Superior temporal gyrus (tissue), 1 donor: Measurements from ENCODE around the gene KRT83.
A peak's percentile ranks its signal among the peaks of the same experiment; 100 is the strongest.
"Not testable (repeated sequence)": the region's sequence is repeated elsewhere in the genome, so short reads cannot be mapped to it uniquely, and the experiment has no call there.

Experiments used
- DNase-seq: peaks from one replicate; pipeline ENCODE4 v3.0.0-alpha.2; 2016; ENCODE audit errors: extremely low spot score

Gene KRT83

GRCh38 chr12:52353766-52354165 lies 32.6 kb upstream of the KRT83 start:
- no peak for DNase-seq

GRCh38 chr12:52352951-52353350 lies 31.8 kb upstream of the KRT83 start:
- DNase-seq = no peak

DNA sequence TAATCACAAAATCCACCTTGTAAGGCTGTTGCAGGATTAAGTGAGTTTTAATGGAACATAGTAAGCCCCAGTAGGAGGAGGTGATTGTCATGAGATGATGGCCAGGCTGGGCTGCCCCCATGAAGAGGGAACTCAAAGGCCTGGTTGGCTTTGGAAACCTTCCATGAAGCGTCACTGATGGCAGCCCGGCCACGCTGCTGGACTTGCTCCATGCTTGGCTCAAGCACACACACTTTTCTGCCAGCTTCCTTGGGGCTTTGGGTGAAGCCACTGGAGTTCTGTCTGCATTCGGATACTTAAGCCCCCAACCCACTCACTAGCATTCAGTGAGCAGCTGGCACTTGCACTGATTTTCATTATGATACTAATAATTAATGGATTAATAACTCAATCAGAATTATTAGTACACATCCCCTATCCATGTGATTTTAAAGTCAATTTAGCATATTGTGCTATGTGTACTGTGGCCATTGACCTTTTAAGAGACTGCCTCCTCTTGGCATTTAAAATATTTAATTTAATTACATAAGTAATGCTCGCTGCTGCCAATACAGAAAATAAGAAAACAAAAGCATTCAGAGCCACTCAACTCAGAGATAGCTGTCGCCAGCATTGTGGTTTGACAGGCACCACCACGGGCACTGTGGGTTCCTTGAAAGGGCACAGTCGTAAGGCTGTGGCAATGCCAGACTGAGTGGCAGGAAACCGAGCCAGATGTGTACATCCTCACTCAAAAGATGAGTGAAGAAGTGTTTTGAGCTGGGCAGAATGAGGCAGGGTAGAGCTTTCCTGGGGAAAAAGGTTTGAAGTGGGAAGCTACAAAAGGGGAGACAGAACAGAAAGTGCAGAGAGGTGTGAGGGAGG lies 30.2 kb upstream of the KRT83 start:
- peak; percentile 43 for DNase-seq

DNA sequence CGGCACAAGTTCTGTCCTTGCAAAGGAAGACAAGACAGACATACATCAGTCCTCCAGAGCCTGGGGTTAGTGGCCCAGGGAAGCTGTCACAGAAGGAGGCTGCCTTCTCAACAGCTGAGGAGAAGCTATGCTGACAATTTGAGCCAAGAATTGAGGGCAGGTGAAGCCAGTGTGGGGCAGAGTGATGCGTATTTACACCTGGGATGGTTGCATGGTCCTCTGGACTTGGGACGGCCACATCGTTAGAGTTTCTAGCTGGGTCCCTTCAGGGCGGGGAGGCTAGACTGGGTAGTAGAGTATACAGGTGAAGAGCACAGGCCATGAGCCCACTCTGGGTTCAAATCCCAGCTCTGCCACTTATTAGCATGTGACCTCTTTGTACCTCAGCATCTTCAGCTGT lies 29.6 kb upstream of the KRT83 start:
- no peak for DNase-seq

GRCh38 chr12:52350021-52350620 lies 28.9 kb upstream of the KRT83 start:
- DNase-seq = no peak

DNA sequence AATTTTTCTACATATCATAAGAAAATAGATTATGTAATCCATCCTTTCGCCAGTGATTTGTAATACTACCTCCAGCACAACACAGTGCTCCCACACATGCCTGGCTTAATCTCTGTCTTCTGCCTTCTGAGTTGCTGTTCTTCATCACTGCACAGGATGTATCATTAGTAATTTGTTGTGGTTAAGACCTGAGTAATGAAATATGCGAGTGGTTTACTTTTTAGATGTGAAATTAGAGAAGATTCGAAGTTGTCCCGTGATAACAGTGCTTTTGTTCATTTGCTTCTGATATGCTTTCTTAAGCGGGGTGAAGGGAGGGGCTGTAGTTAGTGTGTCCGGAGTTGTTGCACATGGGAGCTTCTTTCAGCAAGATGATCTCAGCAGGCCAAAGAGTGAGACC lies 28.0 kb upstream of the KRT83 start:
- DNase-seq = no peak

DNA sequence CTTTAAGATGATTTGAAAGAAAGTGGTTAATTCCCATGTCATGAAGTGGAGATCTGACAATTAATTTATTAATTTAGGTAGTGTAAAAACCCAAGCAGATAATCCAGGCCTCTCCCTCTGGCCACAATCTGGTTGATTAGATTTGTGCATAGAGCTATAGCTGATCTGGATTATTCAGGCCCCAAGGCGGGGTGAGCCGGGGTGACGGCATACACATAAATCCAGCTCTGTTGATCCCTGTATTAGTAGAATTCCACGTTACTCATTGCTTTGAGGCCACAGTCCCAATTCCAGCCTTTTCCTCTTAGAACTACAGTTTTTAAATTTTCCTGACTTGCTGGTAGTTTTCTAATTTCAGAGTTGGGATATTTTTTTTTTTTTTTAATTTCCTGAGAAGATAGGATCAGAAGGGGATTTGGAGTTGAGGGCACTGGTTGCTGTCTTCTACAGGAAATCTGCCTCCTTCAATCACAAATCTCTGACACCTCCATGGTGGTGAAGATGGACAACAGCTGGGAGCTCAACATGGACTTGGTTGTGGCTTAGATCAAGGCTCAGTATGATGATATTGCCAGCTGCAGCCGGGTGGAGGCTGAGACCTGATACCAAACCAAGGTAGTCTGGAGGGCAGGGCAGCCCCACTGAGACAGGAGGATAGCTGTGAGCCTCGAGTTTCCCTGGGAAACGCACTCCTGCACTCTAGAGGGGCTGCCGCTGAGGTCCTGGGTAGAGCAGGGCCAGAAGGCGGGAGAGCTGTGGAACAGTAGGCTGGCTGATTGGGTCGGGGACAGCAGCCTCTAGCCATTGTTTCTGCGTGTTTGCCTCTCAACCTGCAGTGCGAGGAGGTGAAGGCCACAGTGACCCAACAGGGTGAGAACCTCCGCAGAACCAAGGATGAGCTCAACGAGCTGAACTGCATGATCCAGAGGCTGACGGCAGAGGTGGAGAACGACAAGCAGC lies 26.6 kb upstream of the KRT83 start:
- DNase-seq = no peak

- no peak for DNase-seq
Observed at GRCh38 chr12:52347016-52347415, 25.8 kb upstream of the KRT83 start.

GRCh38 chr12:52346593-52346992 lies 25.4 kb upstream of the KRT83 start:
- no peak for DNase-seq

GRCh38 chr12:52345041-52345440 lies 23.8 kb upstream of the KRT83 start:
- not testable (repeated sequence) for DNase-seq

DNA sequence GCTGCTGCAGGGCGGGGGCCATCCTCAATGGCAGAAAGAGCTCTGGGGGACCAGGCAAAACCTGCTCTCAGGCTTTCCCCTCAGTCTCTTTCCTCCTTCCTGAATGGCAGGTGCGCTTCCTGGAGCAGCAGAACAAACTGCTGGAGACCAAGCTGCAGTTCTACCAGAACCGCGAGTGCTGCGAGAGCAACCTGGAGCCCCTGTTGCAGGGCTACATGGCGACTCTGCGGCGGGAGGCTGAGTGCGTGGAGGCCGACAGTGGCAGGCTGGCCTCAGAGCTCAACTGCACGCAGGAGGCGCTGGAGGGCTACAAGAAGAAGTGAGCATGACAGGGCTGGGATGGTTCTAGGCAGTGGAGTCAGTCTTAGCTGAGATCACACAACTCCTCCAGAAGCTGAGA lies 22.9 kb upstream of the KRT83 start:
- DNase-seq = no peak

GRCh38 chr12:52343550-52343949 lies 22.4 kb upstream of the KRT83 start:
- no peak for DNase-seq

DNA sequence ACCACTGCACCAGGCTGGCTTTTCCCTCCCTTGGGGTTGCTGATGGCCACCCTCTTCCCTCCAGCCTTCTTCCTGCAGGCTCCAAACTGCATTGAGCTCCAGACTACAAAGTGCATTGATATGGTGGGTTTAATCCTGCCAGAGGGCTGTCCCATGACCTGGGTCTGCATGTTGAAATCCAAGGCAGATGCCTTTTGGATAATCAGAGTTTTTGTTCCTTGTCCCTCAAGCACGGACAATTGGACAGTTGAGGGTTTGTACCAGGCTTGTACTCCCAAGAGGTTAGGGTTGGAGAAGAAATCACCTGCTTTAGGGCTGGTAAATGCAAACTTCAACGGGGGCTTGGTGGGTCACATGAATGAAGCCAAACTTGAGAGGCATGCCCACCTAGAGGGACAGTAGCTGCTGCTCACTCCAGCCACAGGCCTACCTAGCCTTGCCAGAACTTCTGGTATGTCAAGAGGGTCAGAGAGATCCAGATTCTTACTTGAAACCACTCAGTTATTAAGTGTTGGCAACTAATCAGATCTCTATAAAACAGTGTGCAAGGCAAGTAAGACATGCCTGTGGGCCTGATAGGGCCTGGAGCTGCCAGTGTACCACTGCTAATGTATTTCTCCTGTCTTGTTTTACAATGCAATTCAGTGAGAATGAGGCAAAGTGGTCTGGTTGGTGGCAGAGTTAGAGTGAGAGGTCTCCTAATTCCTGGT lies 21.7 kb upstream of the KRT83 start:
- DNase-seq = no peak

DNA sequence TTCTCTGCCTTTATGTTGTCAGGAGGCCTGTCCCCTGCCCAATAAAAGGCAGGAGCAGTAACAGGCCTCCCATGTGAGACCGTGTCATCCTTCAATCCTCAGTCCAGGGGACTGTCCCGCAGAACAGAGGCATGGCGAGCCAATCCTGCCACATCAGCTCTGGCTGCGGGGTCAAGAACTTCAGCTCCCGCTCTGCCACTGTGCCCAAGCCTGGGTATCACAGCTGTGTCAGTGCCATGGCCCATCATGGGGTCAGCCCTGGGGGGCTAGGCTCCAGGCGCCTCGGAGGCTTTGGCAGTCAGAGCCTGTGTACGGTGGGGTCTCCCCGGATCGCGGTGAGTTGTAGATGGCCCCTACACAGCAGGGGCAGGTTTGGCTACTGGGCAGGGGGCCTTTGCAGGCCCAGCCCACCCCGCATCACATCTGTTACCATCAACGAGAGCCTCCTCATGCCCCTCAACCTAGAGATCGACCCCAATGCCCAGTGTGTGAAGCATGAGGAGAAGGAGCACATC lies 19.9 kb upstream of the KRT83 start:
- no peak for DNase-seq

DNA sequence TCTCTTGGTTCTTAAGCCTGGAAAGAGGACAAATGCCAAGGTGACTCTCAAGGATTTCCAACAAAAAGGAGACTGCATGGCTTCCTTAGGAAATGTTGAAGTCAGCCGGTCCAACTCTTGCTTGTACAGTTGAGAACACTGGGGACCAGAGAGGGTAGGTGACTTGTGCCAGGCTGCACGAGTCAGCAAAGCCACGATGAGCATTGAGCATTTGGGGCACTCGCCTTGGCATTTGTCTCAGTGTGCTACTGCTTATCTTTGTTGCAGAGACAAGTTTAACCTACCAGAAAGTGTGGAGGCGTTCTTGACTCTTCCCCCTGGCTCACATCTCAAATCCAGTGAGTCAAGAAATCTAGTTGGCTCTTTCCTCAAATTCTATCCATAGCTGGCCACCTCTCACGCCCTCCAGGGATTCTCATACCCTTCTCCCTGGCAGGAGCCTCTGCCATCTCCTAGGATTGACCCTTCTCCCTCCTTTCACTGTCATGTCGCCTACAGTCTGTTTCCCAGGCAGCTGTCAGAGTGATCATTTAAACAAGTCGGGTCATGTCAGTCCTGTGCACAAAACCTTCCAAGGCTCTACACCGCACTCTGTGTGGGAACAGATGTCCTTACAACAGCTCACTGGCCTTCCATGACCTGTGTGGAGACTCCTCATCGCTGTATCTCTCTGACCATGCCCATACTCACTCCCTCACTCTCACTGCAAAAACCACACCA lies 17.2 kb upstream of the KRT83 start:
- DNase-seq = no peak

GRCh38 chr12:52337054-52337453 lies 15.9 kb upstream of the KRT83 start:
- DNase-seq = no peak

DNA sequence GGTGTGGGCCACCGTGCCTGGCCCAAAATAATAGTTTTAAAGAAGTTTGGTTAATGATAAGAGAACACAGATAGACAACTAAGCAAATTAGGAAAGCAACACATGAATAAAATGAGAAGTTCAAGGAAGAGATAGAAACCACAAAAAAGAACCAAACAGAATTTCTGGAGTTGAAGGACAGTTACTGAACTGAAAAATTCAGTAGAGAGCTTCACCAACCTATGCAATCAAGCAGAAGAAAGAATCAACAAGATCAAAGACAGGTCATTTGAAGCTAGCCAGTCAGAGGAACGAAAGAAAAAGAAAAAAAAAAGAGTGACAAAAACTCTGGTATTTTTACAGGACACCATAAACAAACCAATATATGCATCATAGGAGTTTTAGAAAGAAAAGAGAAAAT lies 15.4 kb upstream of the KRT83 start:
- no peak for DNase-seq

GRCh38 chr12:52335598-52336262 lies 14.5 kb upstream of the KRT83 start:
- no peak for DNase-seq

- no peak for DNase-seq
Observed at GRCh38 chr12:52334185-52334584, 13.0 kb upstream of the KRT83 start.

- DNase-seq = no peak
Observed at GRCh38 chr12:52333321-52333720, 12.1 kb upstream of the KRT83 start.
